ENCODE measurements around the gene ZBED1. TPM values are rescaled to one million over a fixed set of nuclear protein-coding genes. Genes with fewer than 3 reads are reported as not detected.
"Not testable (repeated sequence)": the region's sequence is repeated elsewhere in the genome, so short reads cannot be mapped to it uniquely, and the experiment has no call there.

Gene ZBED1
- total RNA-seq: 53.0 and 61.3 TPM in 2 replicates

- DNase-seq (ENCODE audit: low read depth, low spot score): no peak
Observed at GRCh38 chrX:2500803-2501558, at the start of gene ZBED1, which contains the start of gene DHRSX. ZBED1 (minus strand) TSS chrX:2500976; CDS start chrX:2490719, 10,257 bp downstream. DHRSX (minus strand) TSS chrX:2500976; CDS start chrX:2500925, 51 bp downstream.

- no peak for DNase-seq (ENCODE audit: low read depth, low spot score)
Observed at GRCh38 chrX:2549876-2550275, 49.1 kb upstream of the ZBED1 start.

GRCh38 chrX:2548711-2549423 is 48.1 kb upstream of the ZBED1 start:
- no peak for DNase-seq (ENCODE audit: low read depth, low spot score)

GRCh38 chrX:2547736-2548135 is 47.0 kb upstream of the ZBED1 start:
- no peak for DNase-seq (ENCODE audit: low read depth, low spot score)

GRCh38 chrX:2546496-2546895 is 45.7 kb upstream of the ZBED1 start:
- no peak for DNase-seq (ENCODE audit: low read depth, low spot score)

GRCh38 chrX:2545144-2545543 is 44.4 kb upstream of the ZBED1 start:
- no peak for DNase-seq (ENCODE audit: low read depth, low spot score)

GRCh38 chrX:2542826-2543521 is 42.2 kb upstream of the ZBED1 start:
- DNase-seq (ENCODE audit: low read depth, low spot score): no peak

GRCh38 chrX:2541603-2542002 is 40.8 kb upstream of the ZBED1 start:
- no peak for DNase-seq (ENCODE audit: low read depth, low spot score)

- no peak for DNase-seq (ENCODE audit: low read depth, low spot score)
Observed at GRCh38 chrX:2540426-2540947, 39.7 kb upstream of the ZBED1 start.

- no peak for DNase-seq (ENCODE audit: low read depth, low spot score)
Observed at GRCh38 chrX:2539586-2539985, 38.8 kb upstream of the ZBED1 start.

- no peak for DNase-seq (ENCODE audit: low read depth, low spot score)
Observed at GRCh38 chrX:2538031-2538757, 37.4 kb upstream of the ZBED1 start.

- DNase-seq (ENCODE audit: low read depth, low spot score): no peak
Observed at GRCh38 chrX:2536974-2537373, 36.2 kb upstream of the ZBED1 start.

- DNase-seq (ENCODE audit: low read depth, low spot score): no peak
Observed at GRCh38 chrX:2536141-2536540, 35.4 kb upstream of the ZBED1 start.

- DNase-seq (ENCODE audit: low read depth, low spot score): not testable (repeated sequence)
Observed at GRCh38 chrX:2534261-2535021, 33.7 kb upstream of the ZBED1 start.

- no peak for DNase-seq (ENCODE audit: low read depth, low spot score)
Observed at GRCh38 chrX:2533424-2533823, 32.6 kb upstream of the ZBED1 start.

GRCh38 chrX:2526390-2526789 is 25.6 kb upstream of the ZBED1 start:
- DNase-seq (ENCODE audit: low read depth, low spot score): no peak

GRCh38 chrX:2523911-2524310 is 23.1 kb upstream of the ZBED1 start:
- DNase-seq (ENCODE audit: low read depth, low spot score): no peak

GRCh38 chrX:2521927-2522386 is 21.2 kb upstream of the ZBED1 start:
- no peak for DNase-seq (ENCODE audit: low read depth, low spot score)

GRCh38 chrX:2521092-2521926 is 20.5 kb upstream of the ZBED1 start:
- DNase-seq (ENCODE audit: low read depth, low spot score): no peak
